ENCODE measurements around the gene JAKMIP1.

The JAKMIP1 gene

GRCh38 chr4:6200011-6200921 lies at the start of gene JAKMIP1:
Gene JAKMIP1 (minus strand): TSS chr4:6200549. CDS start chr4:6112850, 87,699 bp downstream.
- DNase-seq, result peak; percentile 82 to 90 (median 85)

GRCh38 chr4:6248394-6248793 lies 48.0 kb upstream of the JAKMIP1 start:
- DNase-seq, result no peak

- no peak for DNase-seq
Observed at GRCh38 chr4:6246170-6246634, 45.9 kb upstream of the JAKMIP1 start.

- no peak for DNase-seq
Observed at GRCh38 chr4:6245246-6246169, 45.2 kb upstream of the JAKMIP1 start.

- no peak for DNase-seq
Observed at GRCh38 chr4:6242271-6243029, 42.1 kb upstream of the JAKMIP1 start.

- no peak for DNase-seq
Observed at GRCh38 chr4:6241062-6241845, 40.9 kb upstream of the JAKMIP1 start.

GRCh38 chr4:6239968-6240367 lies 39.6 kb upstream of the JAKMIP1 start:
- DNase-seq, result no peak

- no peak for DNase-seq
Observed at GRCh38 chr4:6239486-6239885, 39.1 kb upstream of the JAKMIP1 start.

GRCh38 chr4:6236816-6237390 lies 36.6 kb upstream of the JAKMIP1 start:
- no peak for DNase-seq

GRCh38 chr4:6235901-6236640 lies 35.7 kb upstream of the JAKMIP1 start:
- no peak for DNase-seq

- DNase-seq, result no peak
Observed at GRCh38 chr4:6235012-6235411, 34.7 kb upstream of the JAKMIP1 start.

GRCh38 chr4:6233929-6234328 lies 33.6 kb upstream of the JAKMIP1 start:
- no peak for DNase-seq

- DNase-seq, result no peak
Observed at GRCh38 chr4:6232836-6233785, 32.8 kb upstream of the JAKMIP1 start.

GRCh38 chr4:6231663-6232165 lies 31.4 kb upstream of the JAKMIP1 start:
- no peak for DNase-seq

GRCh38 chr4:6230827-6231662 lies 30.7 kb upstream of the JAKMIP1 start:
- DNase-seq, result no peak

GRCh38 chr4:6230502-6230785 lies 30.1 kb upstream of the JAKMIP1 start:
- no peak for DNase-seq

- no peak for DNase-seq
Observed at GRCh38 chr4:6229671-6230501, 29.5 kb upstream of the JAKMIP1 start.

GRCh38 chr4:6229095-6229494 lies 28.7 kb upstream of the JAKMIP1 start:
- peak in 2 of 3 experiments; percentile 8 to 48 for DNase-seq

All from NCI-H1417 (cell line).